ENCODE measurements around the gene ATL3. TPM values are rescaled to one million over a fixed set of nuclear protein-coding genes. Genes with fewer than 3 reads are reported as not detected.
"Not testable (repeated sequence)": the region's sequence is repeated elsewhere in the genome, so short reads cannot be mapped to it uniquely, and the experiment has no call there.

The ATL3 gene
- total and polyA plus RNA-seq, 4 donors, result 14.0 to 74.7 (median 35.3) TPM

GRCh38 chr11:63667995-63668795, 3.0 kb downstream of the ATL3 start:
- Histone ChIP-seq H3K9me3 (ENCODE audit: control insufficient read depth, insufficient read depth, low read length) (no peaks in the 10 kb centered on the region), H3K4me1 (ENCODE audit: control insufficient read depth, insufficient read depth, low read length) (peaks cover 17% of the 10 kb centered on the region), H3K27me3 (ENCODE audit: control insufficient read depth, insufficient read depth, low read length) (no peaks in the 10 kb centered on the region), H3K36me3 (ENCODE audit: control insufficient read depth, insufficient read depth, low read length) (peaks cover 2% of the 10 kb centered on the region), H3K27ac (ENCODE audit: low read depth, low read length) (no peak overlapping the region), H3K4me3 (ENCODE audit: low read depth, low read length) (no peak overlapping the region)
- DNase-seq (ENCODE audit: low read depth in 4 of 6, low spot score in 6 of 6), result no peak
- WGBS (ENCODE audit: insufficient coverage), result no CpG with 5 or more reads among the region's 3 CpGs

GRCh38 chr11:63666874-63667273, 4.3 kb downstream of the ATL3 start:
- WGBS (ENCODE audit: insufficient coverage), result 83% methylated on average over 2 of the region's 4 CpGs
- no peaks in the 10 kb centered on the region for H3K9me3 ChIP-seq (ENCODE audit: control insufficient read depth, insufficient read depth, low read length)
- no peak for DNase-seq (ENCODE audit: low read depth in 4 of 6, low spot score in 6 of 6)
- H3K36me3 ChIP-seq (ENCODE audit: control insufficient read depth, insufficient read depth, low read length), result peaks cover 2% of the 10 kb centered on the region
- H3K27me3 ChIP-seq (ENCODE audit: control insufficient read depth, insufficient read depth, low read length), result no peaks in the 10 kb centered on the region
- peaks cover 13% of the 10 kb centered on the region for H3K4me1 ChIP-seq (ENCODE audit: control insufficient read depth, insufficient read depth, low read length)
- H3K27ac ChIP-seq (ENCODE audit: low read depth, low read length), result no peak overlapping the region
- H3K4me3 ChIP-seq (ENCODE audit: low read depth, low read length), result no peak overlapping the region

GRCh38 chr11:63663809-63664208, 7.4 kb downstream of the ATL3 start:
- no CpG with 5 or more reads among the region's 1 CpG for WGBS (ENCODE audit: insufficient coverage)
- no peak for DNase-seq (ENCODE audit: low read depth in 4 of 6, low spot score in 6 of 6)

GRCh38 chr11:63660972-63661371, 10.2 kb downstream of the ATL3 start:
- no peak overlapping the region for H3K27ac ChIP-seq (ENCODE audit: low read depth, low read length)
- DNase-seq (ENCODE audit: low read depth in 4 of 6, low spot score in 6 of 6), result no peak
- no peak overlapping the region for H3K4me3 ChIP-seq (ENCODE audit: low read depth, low read length)

More at GRCh38 chr11:63663809-63664208, 7.4 kb downstream of the ATL3 start:
- peaks cover 1% of the 10 kb centered on the region for H3K4me1 ChIP-seq (ENCODE audit: control insufficient read depth, insufficient read depth, low read length)
- H3K4me3 ChIP-seq (ENCODE audit: low read depth, low read length), result no peak overlapping the region
- H3K27ac ChIP-seq (ENCODE audit: low read depth, low read length), result no peak overlapping the region
- no peaks in the 10 kb centered on the region for H3K27me3 ChIP-seq (ENCODE audit: control insufficient read depth, insufficient read depth, low read length)
- no peaks in the 10 kb centered on the region for H3K9me3 ChIP-seq (ENCODE audit: control insufficient read depth, insufficient read depth, low read length)
- H3K36me3 ChIP-seq (ENCODE audit: control insufficient read depth, insufficient read depth, low read length), result peaks cover 2% of the 10 kb centered on the region

GRCh38 chr11:63652671-63653070, 18.5 kb downstream of the ATL3 start:
- Histone ChIP-seq H3K9me3 (ENCODE audit: control insufficient read depth, insufficient read depth, low read length) (no peaks in the 10 kb centered on the region), H3K4me1 (ENCODE audit: control insufficient read depth, insufficient read depth, low read length) (no peaks in the 10 kb centered on the region), H3K27ac (ENCODE audit: low read depth, low read length) (no peak overlapping the region), H3K27me3 (ENCODE audit: control insufficient read depth, insufficient read depth, low read length) (no peaks in the 10 kb centered on the region), H3K36me3 (ENCODE audit: control insufficient read depth, insufficient read depth, low read length) (peaks cover 20% of the 10 kb centered on the region), H3K4me3 (ENCODE audit: low read depth, low read length) (no peak overlapping the region)
- 95% methylated on average over 2 of the region's 3 CpGs for WGBS (ENCODE audit: insufficient coverage)
- DNase-seq (ENCODE audit: low read depth in 4 of 6, low spot score in 6 of 6), result no peak

More at GRCh38 chr11:63660972-63661371, 10.2 kb downstream of the ATL3 start:
- Histone ChIP-seq H3K9me3 (ENCODE audit: control insufficient read depth, insufficient read depth, low read length) (no peaks in the 10 kb centered on the region), H3K27me3 (ENCODE audit: control insufficient read depth, insufficient read depth, low read length) (no peaks in the 10 kb centered on the region), H3K4me1 (ENCODE audit: control insufficient read depth, insufficient read depth, low read length) (no peaks in the 10 kb centered on the region), H3K36me3 (ENCODE audit: control insufficient read depth, insufficient read depth, low read length) (no peaks in the 10 kb centered on the region)
- WGBS (ENCODE audit: insufficient coverage), result 96% methylated on average over 4 of the region's 8 CpGs

- DNase-seq (ENCODE audit: low read depth in 4 of 6, low spot score in 6 of 6), result no peak
- H3K27ac ChIP-seq (ENCODE audit: low read depth, low read length), result no peak overlapping the region
- no peaks in the 10 kb centered on the region for H3K4me1 ChIP-seq (ENCODE audit: control insufficient read depth, insufficient read depth, low read length)
- peaks cover 16% of the 10 kb centered on the region for H3K36me3 ChIP-seq (ENCODE audit: control insufficient read depth, insufficient read depth, low read length)
- H3K27me3 ChIP-seq (ENCODE audit: control insufficient read depth, insufficient read depth, low read length), result no peaks in the 10 kb centered on the region
- no peak overlapping the region for H3K4me3 ChIP-seq (ENCODE audit: low read depth, low read length)
- no CpG with 5 or more reads among the region's 3 CpGs for WGBS (ENCODE audit: insufficient coverage)
- no peaks in the 10 kb centered on the region for H3K9me3 ChIP-seq (ENCODE audit: control insufficient read depth, insufficient read depth, low read length)
Observed at GRCh38 chr11:63643205-63643604, 28.0 kb downstream of the ATL3 start.

GRCh38 chr11:63641727-63642126, 29.4 kb downstream of the ATL3 start:
- Histone ChIP-seq H3K27me3 (ENCODE audit: control insufficient read depth, insufficient read depth, low read length) (no peaks in the 10 kb centered on the region), H3K9me3 (ENCODE audit: control insufficient read depth, insufficient read depth, low read length) (no peaks in the 10 kb centered on the region), H3K4me1 (ENCODE audit: control insufficient read depth, insufficient read depth, low read length) (no peaks in the 10 kb centered on the region), H3K27ac (ENCODE audit: low read depth, low read length) (no peak overlapping the region), H3K36me3 (ENCODE audit: control insufficient read depth, insufficient read depth, low read length) (peaks cover 17% of the 10 kb centered on the region), H3K4me3 (ENCODE audit: low read depth, low read length) (no peak overlapping the region)
- no peak for DNase-seq (ENCODE audit: low read depth in 4 of 6, low spot score in 6 of 6)

GRCh38 chr11:63639199-63639832, 31.9 kb downstream of the ATL3 start:
- peak in 2 of 6 donors; percentile 24 to 31 for DNase-seq (ENCODE audit: low read depth in 4 of 6, low spot score in 6 of 6)
- H3K27ac ChIP-seq (ENCODE audit: low read depth, low read length), result no peak overlapping the region
- no peaks in the 10 kb centered on the region for H3K9me3 ChIP-seq (ENCODE audit: control insufficient read depth, insufficient read depth, low read length)
- WGBS (ENCODE audit: insufficient coverage), result no CpG with 5 or more reads among the region's 3 CpGs
- peaks cover 4% of the 10 kb centered on the region for H3K36me3 ChIP-seq (ENCODE audit: control insufficient read depth, insufficient read depth, low read length)
- no peak overlapping the region for H3K4me3 ChIP-seq (ENCODE audit: low read depth, low read length)
- H3K27me3 ChIP-seq (ENCODE audit: control insufficient read depth, insufficient read depth, low read length), result no peaks in the 10 kb centered on the region
- no peaks in the 10 kb centered on the region for H3K4me1 ChIP-seq (ENCODE audit: control insufficient read depth, insufficient read depth, low read length)

- not testable (repeated sequence) for H3K4me1 ChIP-seq (ENCODE audit: control insufficient read depth, insufficient read depth, low read length); H3K9me3 ChIP-seq (ENCODE audit: control insufficient read depth, insufficient read depth, low read length); DNase-seq (ENCODE audit: low read depth in 4 of 6, low spot score in 6 of 6); H3K36me3 ChIP-seq (ENCODE audit: control insufficient read depth, insufficient read depth, low read length); H3K27ac ChIP-seq (ENCODE audit: low read depth, low read length); H3K4me3 ChIP-seq (ENCODE audit: low read depth, low read length); H3K27me3 ChIP-seq (ENCODE audit: control insufficient read depth, insufficient read depth, low read length)
- WGBS (ENCODE audit: insufficient coverage), result 98% methylated on average over 7 of the region's 8 CpGs
Observed at GRCh38 chr11:63638436-63638835, 32.7 kb downstream of the ATL3 start.

Data from spinal cord (tissue), 10 donors.